HEK293T (cell line): ENCODE results near the gene PRG3.

ENCODE experiments used
- BHLHE40 ChIP-seq: fragments of 450-650 bp; IDR thresholded peaks from 2 replicates; pipeline ENCODE4 v1.6.1; 2016; ENCODE audit warnings: mild to moderate bottlenecking, moderate library complexity, borderline replicate concordance
- ELF4 ChIP-seq: fragments of 450-650 bp; IDR thresholded peaks from 2 replicates; pipeline ENCODE4 v1.6.1; 2017; ENCODE audit warnings: antibody characterized with exemption
- FOXA1 ChIP-seq: fragments of 450-650 bp; IDR thresholded peaks from 2 replicates; pipeline ENCODE4 v1.6.1; 2016; ENCODE audit warnings: mild to moderate bottlenecking
- SUZ12 ChIP-seq: fragments of 450-650 bp; IDR thresholded peaks from 2 replicates; pipeline ENCODE4 v1.6.1; 2016; ENCODE audit warnings: mild to moderate bottlenecking
- TF ChIP-seq, protein P1 (sequence below): fragments of 450-650 bp; IDR thresholded peaks from 2 replicates; pipeline ENCODE4 v1.6.1; 2016

DNA sequence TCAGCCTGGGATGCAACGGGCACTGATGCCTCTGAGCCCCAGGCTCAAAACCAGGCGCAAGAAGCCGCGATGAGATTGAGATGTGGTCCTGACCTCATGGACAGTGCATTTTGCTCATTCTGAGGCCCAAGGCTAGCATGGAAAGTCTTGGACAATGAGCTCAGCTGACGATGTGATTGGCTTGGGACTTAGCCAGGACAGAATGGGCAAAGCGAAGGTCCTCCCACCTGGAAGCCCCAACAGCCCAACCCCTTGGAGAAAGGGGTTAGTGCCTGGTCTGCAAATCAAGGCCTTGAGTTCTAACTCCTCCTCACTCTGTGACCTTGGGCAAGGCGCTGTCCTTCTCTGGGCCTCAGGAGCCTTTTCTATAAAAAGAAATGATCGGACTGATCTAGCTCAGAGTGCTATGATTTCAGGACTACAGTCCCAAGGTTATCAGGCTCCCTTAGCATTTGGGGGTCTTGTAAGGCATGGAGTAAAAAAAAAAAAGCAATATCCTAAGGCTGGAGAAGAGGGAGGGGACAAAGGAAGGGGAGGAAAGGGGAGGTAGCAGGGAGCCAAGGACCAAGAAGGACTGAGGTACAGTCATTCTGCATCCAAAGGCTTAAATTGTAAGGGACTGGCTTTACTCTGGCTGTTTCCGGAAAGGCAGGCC lies 43.3 kb upstream of the PRG3 start:
- TF ChIP-seq BHLHE40 (no peak), SUZ12 (no peak), FOXA1 (no peak), ELF4 (no peak)
- TF ChIP-seq, protein P1, sequence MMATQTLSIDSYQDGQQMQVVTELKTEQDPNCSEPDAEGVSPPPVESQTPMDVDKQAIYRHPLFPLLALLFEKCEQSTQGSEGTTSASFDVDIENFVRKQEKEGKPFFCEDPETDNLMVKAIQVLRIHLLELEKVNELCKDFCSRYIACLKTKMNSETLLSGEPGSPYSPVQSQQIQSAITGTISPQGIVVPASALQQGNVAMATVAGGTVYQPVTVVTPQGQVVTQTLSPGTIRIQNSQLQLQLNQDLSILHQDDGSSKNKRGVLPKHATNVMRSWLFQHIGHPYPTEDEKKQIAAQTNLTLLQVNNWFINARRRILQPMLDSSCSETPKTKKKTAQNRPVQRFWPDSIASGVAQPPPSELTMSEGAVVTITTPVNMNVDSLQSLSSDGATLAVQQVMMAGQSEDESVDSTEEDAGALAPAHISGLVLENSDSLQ, result no peak
